GM23338 (cell line): ENCODE data around the gene MSL1. TPM values are rescaled to one million over a fixed set of nuclear protein-coding genes. Genes with fewer than 3 reads are reported as not detected.

Experiments used
- ATAC-seq: fragments of 200-7000 bp; cut with Tn5 transposase; 3 replicates; pipeline ENCODE4 v1.9.1; 2020
- DNase-seq: peaks from one replicate; pipeline ENCODE4 v3.0.0-alpha.2; 2015; ENCODE audit warnings: low spot score
- H2AFZ ChIP-seq: fragments of 200-600 bp; sonication (generic); 2 replicates; pipeline ENCODE4 v1.8.0; 2016; ENCODE audit warnings: antibody characterized with exemption, mild to moderate bottlenecking, moderate library complexity
- H3F3A ChIP-seq: fragments of 200-600 bp; sonication (generic); replicated peaks from 2 replicates; pipeline ENCODE4 v1.8.0; 2017; ENCODE audit warnings: antibody characterized with exemption, mixed run types, low read depth
- H3K27ac ChIP-seq: fragments of 200-600 bp; sonication (generic); 2 replicates; pipeline ENCODE4 v1.6.1; 2016; ENCODE audit warnings: low read depth
- H3K27me3 ChIP-seq: fragments of 200-600 bp; sonication (generic); 2 replicates; pipeline ENCODE4 v1.8.0; 2016; ENCODE audit warnings: mild to moderate bottlenecking, mixed run types, moderate library complexity; ENCODE audit not compliant: insufficient read depth
- H3K36me3 ChIP-seq: fragments of 200-600 bp; sonication (generic); 2 replicates; pipeline ENCODE4 v1.8.0; 2016; ENCODE audit warnings: mild to moderate bottlenecking; ENCODE audit not compliant: insufficient read depth
- H3K4me1 ChIP-seq: fragments of 200-600 bp; sonication (generic); 2 replicates; pipeline ENCODE4 v1.8.0; 2016; ENCODE audit warnings: mild to moderate bottlenecking, moderate library complexity; ENCODE audit not compliant: insufficient read depth
- H3K4me2 ChIP-seq: fragments of 200-600 bp; sonication (generic); 2 replicates; pipeline ENCODE4 v1.7.1; 2017; ENCODE audit warnings: mixed run types
- H3K4me3 ChIP-seq: fragments of 200-600 bp; sonication (generic); 2 replicates; pipeline ENCODE4 v1.6.1; 2016; ENCODE audit warnings: mixed run types
- H3K79me2 ChIP-seq: fragments of 200-600 bp; sonication (generic); replicated peaks from 2 replicates; pipeline ENCODE4 v1.8.0; 2017; ENCODE audit warnings: mild to moderate bottlenecking; ENCODE audit not compliant: insufficient read depth
- H3K9me2 ChIP-seq: fragments of 200-600 bp; sonication (generic); 2 replicates; pipeline ENCODE4 v1.8.0; 2017; ENCODE audit not compliant: insufficient read depth
- H4K20me1 ChIP-seq: fragments of 200-600 bp; sonication (generic); replicated peaks from 2 replicates; pipeline ENCODE4 v1.8.0; 2017; ENCODE audit warnings: mild to moderate bottlenecking; ENCODE audit not compliant: insufficient read depth
- H3K27ac Mint-ChIP-seq: 2 replicates; pipeline ENCODE4 v1.8.0; 2020; ENCODE audit warnings: inconsistent platforms, mild to moderate bottlenecking, moderate library complexity, mixed read lengths
- H3K27me3 Mint-ChIP-seq: 3 replicates; pipeline ENCODE4 v1.8.0; 2022; ENCODE audit warnings: low read depth, mild to moderate bottlenecking, moderate library complexity, mixed read lengths, inconsistent platforms; ENCODE audit not compliant: insufficient read depth, poor library complexity
- H3K36me3 Mint-ChIP-seq: 3 replicates; pipeline ENCODE4 v1.8.0; 2021; ENCODE audit warnings: low read depth, mild to moderate bottlenecking, inconsistent platforms, moderate library complexity, mixed read lengths
- H3K4me1 Mint-ChIP-seq: 3 replicates; pipeline ENCODE4 v1.8.0; 2020; ENCODE audit warnings: mild to moderate bottlenecking, inconsistent platforms, mixed read lengths
- H3K4me3 Mint-ChIP-seq: 3 replicates; pipeline ENCODE4 v1.8.0; 2021; ENCODE audit warnings: moderate library complexity, mild to moderate bottlenecking, inconsistent platforms, mixed read lengths
- H3K9me3 Mint-ChIP-seq: 3 replicates; pipeline ENCODE4 v1.8.0; 2020; ENCODE audit warnings: moderate library complexity, mild to moderate bottlenecking, inconsistent platforms, mixed read lengths
- CREB1 ChIP-seq: fragments of 250-450 bp; sonication (Bioruptor Pico); IDR thresholded peaks from 2 replicates; pipeline ENCODE4 v1.5.0; 2020; ENCODE audit warnings: low read depth, mild to moderate bottlenecking, moderate library complexity
- EZH2 ChIP-seq: fragments of 200-600 bp; sonication (generic); IDR thresholded peaks from one replicate; pipeline ENCODE4 v1.8.0; 2017; ENCODE audit warnings: antibody characterized with exemption, mild to moderate bottlenecking, low read depth; ENCODE audit not compliant: unreplicated experiment
- EZH2phosphoT487 ChIP-seq: fragments of 200-600 bp; sonication (generic); IDR thresholded peaks from one replicate; pipeline ENCODE4 v1.8.1; 2018; ENCODE audit warnings: antibody characterized with exemption; ENCODE audit not compliant: unreplicated experiment
- JUNB ChIP-seq: IDR thresholded peaks from one replicate; pipeline ENCODE4 v1.6.1; 2016; ENCODE audit warnings: antibody characterized with exemption; ENCODE audit not compliant: unreplicated experiment
- NANOG ChIP-seq: IDR thresholded peaks from 2 replicates; pipeline ENCODE4 v1.6.1; 2016; ENCODE audit warnings: antibody characterized with exemption, borderline replicate concordance
- POLR2AphosphoS5 ChIP-seq: IDR thresholded peaks from 2 replicates; pipeline ENCODE4 v1.6.1; 2016; ENCODE audit warnings: antibody characterized with exemption, low read depth
- STAT1 ChIP-seq: IDR thresholded peaks from one replicate; pipeline ENCODE4 v1.6.1; 2016; ENCODE audit warnings: antibody characterized with exemption; ENCODE audit not compliant: unreplicated experiment
- ZNF114 ChIP-seq: fragments of 250-450 bp; sonication (Bioruptor Pico); IDR thresholded peaks from 2 replicates; pipeline ENCODE4 v1.5.0; 2020; ENCODE audit warnings: mild to moderate bottlenecking, moderate library complexity
- ZNF331 ChIP-seq: fragments of 250-450 bp; sonication (Bioruptor Pico); IDR thresholded peaks from 2 replicates; pipeline ENCODE4 v1.5.0; 2020; ENCODE audit warnings: low read depth, mild to moderate bottlenecking, moderate library complexity
- polyA plus RNA-seq: library from polyadenylated mRNA; unstranded; fragments of >200 nt; fragmentation: Nextera tagmentation; extraction: Ambion mirVana; gene quantifications from 2 replicates; pipeline ENCODE4 v1.2.1, GENCODE V29; 2016
- total RNA-seq: library from RNA; depleted of rRNA; stranded (reverse); fragments of >200 nt; shearing (Covaris generic); gene quantifications from 2 replicates; pipeline ENCODE4 v1.2.3, GENCODE V29; 2014
- TF ChIP-seq, protein P1 (sequence below): IDR thresholded peaks from 2 replicates; pipeline ENCODE4 v1.6.1; 2016; ENCODE audit warnings: antibody characterized with exemption
- TF ChIP-seq, protein P2 (sequence below), 2 experiments: fragments of 200-600 bp in 1 of 2; sonication (generic) in 1 of 2; conservative IDR thresholded peaks; 2 replicates each; pipeline versions ENCODE4 v1.5.1 to v1.6.1; 2016 to 2017; ENCODE audit warnings: antibody characterized with exemption in 2 of 2, low read depth in 2 of 2, mild to moderate bottlenecking in 2 of 2, moderate library complexity in 1 of 2
- TF ChIP-seq, protein P3 (sequence below): fragments of 250-450 bp; sonication (Bioruptor Pico); IDR thresholded peaks from 2 replicates; pipeline ENCODE4 v1.5.0; 2020; ENCODE audit warnings: mild to moderate bottlenecking, moderate library complexity
- TF ChIP-seq, protein P4 (sequence below): IDR thresholded peaks from one replicate; pipeline ENCODE4 v1.6.1; 2018; ENCODE audit warnings: antibody characterized with exemption; ENCODE audit not compliant: unreplicated experiment

Gene MSL1
- total and polyA plus RNA-seq, 2 experiments from 2014 or later = 16.2 to 56.5 TPM

DNA sequence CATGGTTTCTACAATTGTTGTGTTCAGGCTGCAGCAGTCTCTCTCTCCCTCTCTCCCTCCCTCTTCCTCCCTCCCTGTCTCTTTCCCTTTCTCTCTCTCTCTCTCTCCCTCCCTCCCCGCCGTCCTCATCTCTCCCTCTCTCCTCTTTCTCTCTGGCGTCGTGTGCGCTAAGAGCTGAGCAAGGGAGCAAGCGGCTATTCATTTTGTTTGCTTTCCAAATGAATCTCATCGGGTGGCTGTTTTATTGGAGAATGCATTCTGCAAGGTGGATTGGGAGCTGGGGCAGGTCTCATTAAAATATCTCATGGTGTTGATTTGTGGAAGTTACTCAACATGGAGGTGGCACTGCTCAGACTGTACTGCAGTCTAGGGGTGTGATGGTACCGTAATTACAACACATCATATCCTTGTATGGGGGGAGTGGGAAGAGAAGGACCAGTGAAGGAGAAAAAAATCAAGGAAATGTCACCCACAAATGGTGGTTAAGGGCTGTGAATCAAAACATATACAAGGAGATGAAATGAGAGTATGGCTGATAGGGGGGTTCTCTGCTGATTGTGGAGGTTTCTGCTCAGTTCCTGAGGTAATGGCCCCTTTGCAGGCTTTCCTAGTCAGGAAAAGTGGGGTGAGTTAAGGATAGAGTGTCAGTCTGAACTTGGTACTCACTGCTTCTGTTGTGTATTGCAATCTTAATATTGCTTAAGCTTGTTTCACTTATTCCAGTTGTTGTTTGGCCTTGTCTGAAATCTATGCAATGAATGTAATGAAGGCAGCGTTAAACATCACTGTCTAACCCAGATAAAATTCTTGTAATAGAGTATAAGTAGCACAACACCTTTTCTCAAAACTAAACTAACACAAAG, 2.7 kb downstream of the MSL1 start:
- peak overlapping the region; percentile 98 for H3K4me3 ChIP-seq
- H3K79me2 ChIP-seq = peaks cover 81% of the 10 kb centered on the region
- peaks cover 8% of the 10 kb centered on the region for H3K27me3 Mint-ChIP-seq
- H2AFZ ChIP-seq = no peak overlapping the region
- no peaks in the 10 kb centered on the region for H3K27me3 ChIP-seq
- peaks cover 28% of the 10 kb centered on the region for H3K36me3 ChIP-seq
- peaks cover 14% of the 10 kb centered on the region for H3K4me1 Mint-ChIP-seq
- H3K36me3 Mint-ChIP-seq = peaks cover 56% of the 10 kb centered on the region
- H3K27ac Mint-ChIP-seq = no peak overlapping the region
- H3K9me2 ChIP-seq = no peaks in the 10 kb centered on the region
- H3K4me2 ChIP-seq = peak overlapping the region; percentile 97
- H3F3A ChIP-seq = peaks cover 26% of the 10 kb centered on the region
- H3K27ac ChIP-seq = no peak overlapping the region
- H3K9me3 Mint-ChIP-seq = no peaks in the 10 kb centered on the region; the same call in 2 of the 3 replicates
- DNase-seq (peak; percentile 73), ATAC-seq (peak; percentile 4; the same call in 2 of the 3 replicates)
- TF ChIP-seq NANOG (no peak), POLR2AphosphoS5 (no peak), STAT1 (no peak), CREB1 (CRISPR knock-in tag) (no peak), EZH2 (no peak), ZNF331 (CRISPR knock-in tag) (no peak), JUNB (no peak), ZNF114 (no peak), EZH2phosphoT487 (no peak)
- TF ChIP-seq, protein P1, sequence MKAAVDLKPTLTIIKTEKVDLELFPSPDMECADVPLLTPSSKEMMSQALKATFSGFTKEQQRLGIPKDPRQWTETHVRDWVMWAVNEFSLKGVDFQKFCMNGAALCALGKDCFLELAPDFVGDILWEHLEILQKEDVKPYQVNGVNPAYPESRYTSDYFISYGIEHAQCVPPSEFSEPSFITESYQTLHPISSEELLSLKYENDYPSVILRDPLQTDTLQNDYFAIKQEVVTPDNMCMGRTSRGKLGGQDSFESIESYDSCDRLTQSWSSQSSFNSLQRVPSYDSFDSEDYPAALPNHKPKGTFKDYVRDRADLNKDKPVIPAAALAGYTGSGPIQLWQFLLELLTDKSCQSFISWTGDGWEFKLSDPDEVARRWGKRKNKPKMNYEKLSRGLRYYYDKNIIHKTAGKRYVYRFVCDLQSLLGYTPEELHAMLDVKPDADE = no peak
- TF ChIP-seq, protein P2, sequence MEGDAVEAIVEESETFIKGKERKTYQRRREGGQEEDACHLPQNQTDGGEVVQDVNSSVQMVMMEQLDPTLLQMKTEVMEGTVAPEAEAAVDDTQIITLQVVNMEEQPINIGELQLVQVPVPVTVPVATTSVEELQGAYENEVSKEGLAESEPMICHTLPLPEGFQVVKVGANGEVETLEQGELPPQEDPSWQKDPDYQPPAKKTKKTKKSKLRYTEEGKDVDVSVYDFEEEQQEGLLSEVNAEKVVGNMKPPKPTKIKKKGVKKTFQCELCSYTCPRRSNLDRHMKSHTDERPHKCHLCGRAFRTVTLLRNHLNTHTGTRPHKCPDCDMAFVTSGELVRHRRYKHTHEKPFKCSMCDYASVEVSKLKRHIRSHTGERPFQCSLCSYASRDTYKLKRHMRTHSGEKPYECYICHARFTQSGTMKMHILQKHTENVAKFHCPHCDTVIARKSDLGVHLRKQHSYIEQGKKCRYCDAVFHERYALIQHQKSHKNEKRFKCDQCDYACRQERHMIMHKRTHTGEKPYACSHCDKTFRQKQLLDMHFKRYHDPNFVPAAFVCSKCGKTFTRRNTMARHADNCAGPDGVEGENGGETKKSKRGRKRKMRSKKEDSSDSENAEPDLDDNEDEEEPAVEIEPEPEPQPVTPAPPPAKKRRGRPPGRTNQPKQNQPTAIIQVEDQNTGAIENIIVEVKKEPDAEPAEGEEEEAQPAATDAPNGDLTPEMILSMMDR (conservative IDR thresholded peaks at IDR 0.05; ENCODE audit: low read depth in 2 of 2) = no peak
- TF ChIP-seq, protein P3, sequence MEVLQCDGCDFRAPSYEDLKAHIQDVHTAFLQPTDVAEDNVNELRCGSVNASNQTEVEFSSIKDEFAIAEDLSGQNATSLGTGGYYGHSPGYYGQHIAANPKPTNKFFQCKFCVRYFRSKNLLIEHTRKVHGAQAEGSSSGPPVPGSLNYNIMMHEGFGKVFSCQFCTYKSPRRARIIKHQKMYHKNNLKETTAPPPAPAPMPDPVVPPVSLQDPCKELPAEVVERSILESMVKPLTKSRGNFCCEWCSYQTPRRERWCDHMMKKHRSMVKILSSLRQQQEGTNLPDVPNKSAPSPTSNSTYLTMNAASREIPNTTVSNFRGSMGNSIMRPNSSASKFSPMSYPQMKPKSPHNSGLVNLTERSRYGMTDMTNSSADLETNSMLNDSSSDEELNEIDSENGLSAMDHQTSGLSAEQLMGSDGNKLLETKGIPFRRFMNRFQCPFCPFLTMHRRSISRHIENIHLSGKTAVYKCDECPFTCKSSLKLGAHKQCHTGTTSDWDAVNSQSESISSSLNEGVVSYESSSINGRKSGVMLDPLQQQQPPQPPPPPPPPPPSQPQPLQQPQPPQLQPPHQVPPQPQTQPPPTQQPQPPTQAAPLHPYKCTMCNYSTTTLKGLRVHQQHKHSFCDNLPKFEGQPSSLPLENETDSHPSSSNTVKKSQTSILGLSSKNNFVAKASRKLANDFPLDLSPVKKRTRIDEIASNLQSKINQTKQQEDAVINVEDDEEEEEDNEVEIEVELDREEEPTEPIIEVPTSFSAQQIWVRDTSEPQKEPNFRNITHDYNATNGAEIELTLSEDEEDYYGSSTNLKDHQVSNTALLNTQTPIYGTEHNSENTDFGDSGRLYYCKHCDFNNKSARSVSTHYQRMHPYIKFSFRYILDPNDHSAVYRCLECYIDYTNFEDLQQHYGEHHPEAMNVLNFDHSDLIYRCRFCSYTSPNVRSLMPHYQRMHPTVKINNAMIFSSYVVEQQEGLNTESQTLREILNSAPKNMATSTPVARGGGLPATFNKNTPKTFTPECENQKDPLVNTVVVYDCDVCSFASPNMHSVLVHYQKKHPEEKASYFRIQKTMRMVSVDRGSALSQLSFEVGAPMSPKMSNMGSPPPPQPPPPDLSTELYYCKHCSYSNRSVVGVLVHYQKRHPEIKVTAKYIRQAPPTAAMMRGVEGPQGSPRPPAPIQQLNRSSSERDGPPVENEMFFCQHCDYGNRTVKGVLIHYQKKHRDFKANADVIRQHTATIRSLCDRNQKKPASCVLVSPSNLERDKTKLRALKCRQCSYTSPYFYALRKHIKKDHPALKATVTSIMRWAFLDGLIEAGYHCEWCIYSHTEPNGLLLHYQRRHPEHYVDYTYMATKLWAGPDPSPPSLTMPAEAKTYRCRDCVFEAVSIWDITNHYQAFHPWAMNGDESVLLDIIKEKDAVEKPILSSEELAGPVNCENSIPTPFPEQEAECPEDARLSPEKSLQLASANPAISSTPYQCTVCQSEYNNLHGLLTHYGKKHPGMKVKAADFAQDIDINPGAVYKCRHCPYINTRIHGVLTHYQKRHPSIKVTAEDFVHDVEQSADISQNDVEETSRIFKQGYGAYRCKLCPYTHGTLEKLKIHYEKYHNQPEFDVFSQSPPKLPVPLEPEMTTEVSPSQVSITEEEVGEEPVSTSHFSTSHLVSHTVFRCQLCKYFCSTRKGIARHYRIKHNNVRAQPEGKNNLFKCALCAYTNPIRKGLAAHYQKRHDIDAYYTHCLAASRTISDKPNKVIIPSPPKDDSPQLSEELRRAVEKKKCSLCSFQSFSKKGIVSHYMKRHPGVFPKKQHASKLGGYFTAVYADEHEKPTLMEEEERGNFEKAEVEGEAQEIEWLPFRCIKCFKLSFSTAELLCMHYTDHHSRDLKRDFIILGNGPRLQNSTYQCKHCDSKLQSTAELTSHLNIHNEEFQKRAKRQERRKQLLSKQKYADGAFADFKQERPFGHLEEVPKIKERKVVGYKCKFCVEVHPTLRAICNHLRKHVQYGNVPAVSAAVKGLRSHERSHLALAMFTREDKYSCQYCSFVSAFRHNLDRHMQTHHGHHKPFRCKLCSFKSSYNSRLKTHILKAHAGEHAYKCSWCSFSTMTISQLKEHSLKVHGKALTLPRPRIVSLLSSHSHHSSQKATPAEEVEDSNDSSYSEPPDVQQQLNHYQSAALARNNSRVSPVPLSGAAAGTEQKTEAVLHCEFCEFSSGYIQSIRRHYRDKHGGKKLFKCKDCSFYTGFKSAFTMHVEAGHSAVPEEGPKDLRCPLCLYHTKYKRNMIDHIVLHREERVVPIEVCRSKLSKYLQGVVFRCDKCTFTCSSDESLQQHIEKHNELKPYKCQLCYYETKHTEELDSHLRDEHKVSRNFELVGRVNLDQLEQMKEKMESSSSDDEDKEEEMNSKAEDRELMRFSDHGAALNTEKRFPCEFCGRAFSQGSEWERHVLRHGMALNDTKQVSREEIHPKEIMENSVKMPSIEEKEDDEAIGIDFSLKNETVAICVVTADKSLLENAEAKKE (CRISPR knock-in tag) = no peak
- TF ChIP-seq, protein P4, sequence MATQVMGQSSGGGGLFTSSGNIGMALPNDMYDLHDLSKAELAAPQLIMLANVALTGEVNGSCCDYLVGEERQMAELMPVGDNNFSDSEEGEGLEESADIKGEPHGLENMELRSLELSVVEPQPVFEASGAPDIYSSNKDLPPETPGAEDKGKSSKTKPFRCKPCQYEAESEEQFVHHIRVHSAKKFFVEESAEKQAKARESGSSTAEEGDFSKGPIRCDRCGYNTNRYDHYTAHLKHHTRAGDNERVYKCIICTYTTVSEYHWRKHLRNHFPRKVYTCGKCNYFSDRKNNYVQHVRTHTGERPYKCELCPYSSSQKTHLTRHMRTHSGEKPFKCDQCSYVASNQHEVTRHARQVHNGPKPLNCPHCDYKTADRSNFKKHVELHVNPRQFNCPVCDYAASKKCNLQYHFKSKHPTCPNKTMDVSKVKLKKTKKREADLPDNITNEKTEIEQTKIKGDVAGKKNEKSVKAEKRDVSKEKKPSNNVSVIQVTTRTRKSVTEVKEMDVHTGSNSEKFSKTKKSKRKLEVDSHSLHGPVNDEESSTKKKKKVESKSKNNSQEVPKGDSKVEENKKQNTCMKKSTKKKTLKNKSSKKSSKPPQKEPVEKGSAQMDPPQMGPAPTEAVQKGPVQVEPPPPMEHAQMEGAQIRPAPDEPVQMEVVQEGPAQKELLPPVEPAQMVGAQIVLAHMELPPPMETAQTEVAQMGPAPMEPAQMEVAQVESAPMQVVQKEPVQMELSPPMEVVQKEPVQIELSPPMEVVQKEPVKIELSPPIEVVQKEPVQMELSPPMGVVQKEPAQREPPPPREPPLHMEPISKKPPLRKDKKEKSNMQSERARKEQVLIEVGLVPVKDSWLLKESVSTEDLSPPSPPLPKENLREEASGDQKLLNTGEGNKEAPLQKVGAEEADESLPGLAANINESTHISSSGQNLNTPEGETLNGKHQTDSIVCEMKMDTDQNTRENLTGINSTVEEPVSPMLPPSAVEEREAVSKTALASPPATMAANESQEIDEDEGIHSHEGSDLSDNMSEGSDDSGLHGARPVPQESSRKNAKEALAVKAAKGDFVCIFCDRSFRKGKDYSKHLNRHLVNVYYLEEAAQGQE = no peak
- H3K4me1 ChIP-seq = peaks cover 22% of the 10 kb centered on the region
- peaks cover 29% of the 10 kb centered on the region for H4K20me1 ChIP-seq
- peak overlapping the region; percentile 91 for H3K4me3 Mint-ChIP-seq
